Astrocyte of the cerebellum (primary cell): ENCODE measurements around the gene TYROBP.
A peak's percentile ranks its signal among the peaks of the same experiment; 100 is the strongest.

ENCODE experiments used
- DNase-seq: peaks from one replicate; pipeline ENCODE4 v3.0.0-alpha.2; 2011; ENCODE audit warnings: low read depth
- H3K4me3 ChIP-seq: 2 replicates; pipeline ENCODE4 v1.5.1; 2011; ENCODE audit warnings: mild to moderate bottlenecking, low read depth, low read length, moderate library complexity
- CTCF ChIP-seq: IDR thresholded peaks from 2 replicates; pipeline ENCODE4 v1.5.1; 2012; ENCODE audit warnings: low read length, low read depth, moderate library complexity, mild to moderate bottlenecking; ENCODE audit errors: missing control alignments
- in situ Hi-C: cut with HindIII; loops from 2 replicates; pipeline ENCODE4 v1.10.0; 2017; ENCODE audit warnings: low sequenced_read_pairs

Gene TYROBP

DNA sequence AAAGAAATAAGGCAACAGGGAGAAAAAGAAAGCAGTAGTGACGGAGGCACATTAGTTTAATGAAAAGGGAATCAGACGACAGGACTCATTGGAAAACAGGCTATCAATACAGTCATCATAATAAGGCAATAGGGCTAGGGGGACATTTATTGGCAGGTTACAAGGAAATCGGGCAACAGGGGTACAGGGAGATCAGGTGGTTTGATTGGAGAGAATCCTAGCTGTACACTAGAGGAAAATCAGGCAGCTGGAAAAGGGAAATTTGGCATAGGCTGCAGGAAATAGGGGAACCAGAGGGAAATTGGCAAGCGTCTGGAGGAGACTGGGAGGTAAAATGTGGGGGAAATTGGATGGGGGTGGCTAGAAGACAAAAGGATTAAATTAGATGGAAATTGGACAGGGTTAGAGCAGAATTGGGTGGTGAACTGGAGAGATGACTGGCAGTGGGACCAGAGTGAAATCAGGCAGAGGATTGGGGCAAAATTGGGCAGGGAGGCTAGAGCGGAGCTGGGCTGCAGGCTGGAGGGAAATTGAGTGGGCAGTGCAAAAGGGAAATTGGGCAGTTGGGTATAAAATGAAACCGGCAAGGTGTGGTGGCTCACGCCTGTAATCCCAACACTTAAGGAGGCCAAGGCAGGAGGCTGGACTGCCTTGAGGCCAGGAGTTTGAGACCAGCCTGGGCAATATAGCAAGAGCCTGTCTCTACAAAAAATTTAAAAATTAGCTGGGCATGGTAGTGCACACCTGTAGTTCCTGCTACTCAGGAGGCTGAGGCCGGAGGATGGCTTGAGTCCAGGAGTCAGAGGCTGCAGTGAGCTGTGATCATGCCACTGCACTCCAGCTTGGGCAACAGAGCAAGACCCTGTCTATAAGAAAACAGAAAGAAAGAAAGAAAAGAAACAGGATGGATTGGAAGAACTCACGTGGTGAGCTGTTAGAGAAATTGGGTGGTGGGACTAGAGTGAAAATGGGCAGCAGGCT lies 35.5 kb upstream of the TYROBP start:
- in situ Hi-C loops, result no loop called here
- no peak overlapping the region for H3K4me3 ChIP-seq
- TF ChIP-seq CTCF, result no peak
- DNase-seq, result no peak

DNA sequence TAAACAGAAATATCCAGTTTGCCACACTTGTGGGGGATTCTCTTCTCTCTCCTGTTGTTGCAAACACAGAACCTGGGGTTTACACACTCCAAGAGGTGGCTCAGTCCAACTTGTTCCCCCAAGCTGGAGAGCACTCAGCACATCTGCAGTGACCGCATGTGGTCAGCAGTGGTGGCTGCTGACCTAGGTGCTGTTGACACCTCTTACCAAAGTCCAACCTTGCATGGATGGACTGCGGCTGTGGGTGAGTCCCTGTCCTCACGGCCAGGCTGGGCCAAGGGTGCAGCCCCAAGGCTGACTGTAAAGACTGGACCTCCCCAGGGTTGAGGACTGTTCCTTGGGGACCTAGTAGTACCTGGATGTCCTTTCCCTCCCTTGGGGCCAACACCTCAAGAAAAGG lies 34.1 kb upstream of the TYROBP start:
- in situ Hi-C loops, result no loop called here
- H3K4me3 ChIP-seq, result no peak overlapping the region
- TF ChIP-seq CTCF, result no peak
- DNase-seq, result no peak

- H3K4me3 ChIP-seq, result no peak overlapping the region
- in situ Hi-C loops, result no loop called here
- TF ChIP-seq CTCF, result no peak
- DNase-seq, result no peak
Observed at GRCh38 chr19:35940839-35941238, 32.7 kb upstream of the TYROBP start.

DNA sequence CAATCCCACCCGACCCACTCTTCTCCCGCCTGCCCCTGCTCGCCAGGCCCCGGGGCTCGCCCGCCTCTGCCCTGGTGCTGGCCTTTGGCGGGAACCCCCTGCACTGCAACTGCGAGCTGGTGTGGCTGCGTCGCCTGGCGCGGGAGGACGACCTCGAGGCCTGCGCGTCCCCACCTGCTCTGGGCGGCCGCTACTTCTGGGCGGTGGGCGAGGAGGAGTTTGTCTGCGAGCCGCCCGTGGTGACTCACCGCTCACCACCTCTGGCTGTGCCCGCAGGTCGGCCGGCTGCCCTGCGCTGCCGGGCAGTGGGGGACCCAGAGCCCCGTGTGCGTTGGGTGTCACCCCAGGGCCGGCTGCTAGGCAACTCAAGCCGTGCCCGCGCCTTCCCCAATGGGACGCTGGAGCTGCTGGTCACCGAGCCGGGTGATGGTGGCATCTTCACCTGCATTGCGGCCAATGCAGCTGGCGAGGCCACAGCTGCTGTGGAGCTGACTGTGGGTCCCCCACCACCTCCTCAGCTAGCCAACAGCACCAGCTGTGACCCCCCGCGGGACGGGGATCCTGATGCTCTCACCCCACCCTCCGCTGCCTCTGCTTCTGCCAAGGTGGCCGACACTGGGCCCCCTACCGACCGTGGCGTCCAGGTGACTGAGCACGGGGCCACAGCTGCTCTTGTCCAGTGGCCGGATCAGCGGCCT lies 32.1 kb upstream of the TYROBP start:
- H3K4me3 ChIP-seq, result no peak overlapping the region
- in situ Hi-C loops, result no loop called here
- no peak for TF ChIP-seq CTCF
- DNase-seq, result no peak

GRCh38 chr19:35939307-35940077 lies 31.4 kb upstream of the TYROBP start:
- DNase-seq, result no peak
- TF ChIP-seq CTCF, result no peak
- in situ Hi-C loops, result no loop called here
- no peak overlapping the region for H3K4me3 ChIP-seq

DNA sequence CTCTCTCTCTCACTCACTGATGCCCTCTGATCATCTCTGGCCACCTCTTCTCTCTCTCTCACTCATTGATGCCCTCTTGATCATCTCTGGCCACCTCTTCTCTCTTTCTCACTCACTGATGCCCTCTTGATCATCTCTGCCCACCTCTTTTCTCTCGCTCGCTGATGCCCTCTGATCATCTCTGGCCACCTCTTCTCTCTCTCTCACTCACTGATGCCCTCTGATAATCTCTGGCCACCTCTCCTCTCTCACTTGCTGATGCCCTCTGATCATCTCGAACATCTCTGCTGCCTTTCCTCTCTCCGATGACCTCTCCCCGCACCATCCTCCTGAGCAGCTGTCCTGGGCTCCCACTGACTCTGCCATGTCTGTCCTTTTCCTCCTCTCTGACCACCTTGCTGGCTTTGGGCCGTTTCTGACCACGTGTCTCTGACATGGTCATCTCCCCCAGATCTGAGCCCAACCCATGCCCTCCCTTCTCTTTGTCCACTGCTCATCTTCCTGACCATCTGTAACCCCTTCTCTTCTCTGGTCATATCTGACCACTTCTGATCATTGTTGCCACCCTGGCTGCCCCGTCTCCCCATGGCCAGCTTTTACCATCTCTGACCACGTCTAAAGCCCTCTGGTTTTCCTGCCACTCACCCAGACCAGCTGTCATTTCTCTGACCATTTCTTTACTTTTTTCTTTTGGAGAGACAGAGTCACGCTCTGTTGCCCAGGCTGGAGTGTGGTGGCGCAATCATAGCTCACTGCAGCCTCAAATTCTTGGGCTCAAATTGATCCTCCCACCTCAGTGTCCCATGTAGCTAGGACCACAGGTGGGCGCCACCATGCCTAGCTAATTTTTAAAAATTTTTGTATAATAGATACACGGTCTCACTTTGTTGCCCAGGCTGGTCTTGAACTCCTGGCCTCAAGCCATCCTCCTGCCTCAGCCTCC lies 30.5 kb upstream of the TYROBP start:
- H3K4me3 ChIP-seq, result peak overlapping the region; percentile 57
- in situ Hi-C loops, result no loop called here
- no peak for TF ChIP-seq CTCF
- DNase-seq, result no peak
